ENCODE data around the gene NPHP4.

- TF ChIP-seq POLR2AphosphoS5 (IDR thresholded peaks at IDR 0.05; ENCODE audit: low read depth, low read length), result no peak
- no peak for TF ChIP-seq POLR2A (IDR thresholded peaks at IDR 0.05; ENCODE audit: borderline replicate concordance, extremely low read depth, insufficient read depth, insufficient read length)
- no peak for TF ChIP-seq CTCF (IDR thresholded peaks at IDR 0.05 in 2 of 3, conservative IDR thresholded peaks at IDR 0.05 in 1 of 3; ENCODE audit: borderline replicate concordance in 1 of 3, insufficient read depth in 1 of 3, low read depth in 2 of 3, low read length in 2 of 3)
- no peak for TF ChIP-seq EZH2phosphoT487 (IDR thresholded peaks at IDR 0.05; ENCODE audit: borderline replicate concordance)
These were observed 155.3 kb downstream of the NPHP4 start for GRCh38 chr1:5836776-5837440.
